ENCODE measurements around the gene CFAP299.
A peak's percentile ranks its signal among the peaks of the same experiment; 100 is the strongest.
"Not testable (repeated sequence)": the region's sequence is repeated elsewhere in the genome, so short reads cannot be mapped to it uniquely, and the experiment has no call there.

The CFAP299 gene

DNA sequence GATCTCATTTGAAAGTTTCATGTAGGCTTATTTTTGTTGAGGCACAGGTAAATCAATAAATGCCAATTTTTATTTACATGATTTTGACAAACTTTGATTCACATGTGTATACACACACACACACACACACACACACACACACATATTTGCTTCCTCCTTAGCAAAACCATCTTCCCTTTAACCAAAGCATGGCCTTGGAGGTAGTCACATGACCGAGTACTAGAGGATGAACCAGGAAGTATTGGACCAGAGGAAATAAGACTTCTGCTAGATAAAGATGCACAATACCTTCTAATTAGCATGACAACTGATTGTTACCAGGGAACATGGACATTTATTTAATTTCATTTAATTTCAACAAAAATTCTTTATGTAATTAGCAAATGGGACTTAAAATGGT is 23.4 kb upstream of the CFAP299 start:
- Mint-ChIP-seq H3K4me1 (no peaks in the 10 kb centered on the region), H3K9me3 (no peaks in the 10 kb centered on the region), H3K4me3 (no peak overlapping the region), H3K27ac (no peak overlapping the region), H3K27me3 (peaks cover 14% of the 10 kb centered on the region), H3K36me3 (no peaks in the 10 kb centered on the region)

DNA sequence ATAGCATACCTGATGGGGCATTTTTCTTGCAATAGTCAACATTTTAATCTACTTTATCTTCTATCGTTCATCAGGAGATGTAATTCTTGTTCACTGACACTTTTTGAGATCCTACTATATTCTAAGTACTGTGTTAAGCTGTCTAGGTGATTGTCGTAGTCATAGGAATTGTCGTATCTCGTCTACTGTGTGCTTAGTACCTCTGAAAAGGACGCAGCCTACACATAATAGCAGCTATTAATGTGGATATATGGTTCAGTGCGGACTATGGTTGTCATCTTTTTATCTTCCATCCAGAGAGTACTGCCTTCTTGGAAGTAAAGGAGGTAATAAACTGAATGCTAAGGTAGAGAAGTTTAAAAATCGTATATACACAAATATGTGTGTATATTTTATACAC is 21.9 kb upstream of the CFAP299 start:
- no peaks in the 10 kb centered on the region for H3K36me3 Mint-ChIP-seq
- H3K4me1 Mint-ChIP-seq = no peaks in the 10 kb centered on the region
- H3K27me3 Mint-ChIP-seq = peaks cover 6% of the 10 kb centered on the region
- no peaks in the 10 kb centered on the region for H3K9me3 Mint-ChIP-seq
- H3K4me3 Mint-ChIP-seq = no peak overlapping the region
- no peak overlapping the region for H3K27ac Mint-ChIP-seq

DNA sequence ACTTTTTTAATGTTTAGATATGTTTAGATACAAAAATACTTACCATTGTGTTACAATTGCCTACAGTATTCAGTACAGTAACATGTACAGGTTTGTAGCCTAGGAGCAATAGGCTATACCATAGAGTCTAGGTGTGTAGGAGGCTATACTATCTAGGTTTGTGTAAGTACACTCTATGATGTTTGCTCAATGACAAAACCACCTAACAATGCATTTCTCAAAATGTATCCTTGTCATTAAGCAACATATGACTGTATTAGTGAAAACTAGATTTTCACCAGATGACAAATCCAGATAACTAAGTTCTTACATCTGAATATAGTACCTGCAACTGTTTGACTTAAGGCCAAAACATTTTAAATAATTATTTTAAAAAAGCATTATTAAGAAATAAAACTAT is 19.7 kb upstream of the CFAP299 start:
- not testable (repeated sequence) for H3K4me1 Mint-ChIP-seq, H3K9me3 Mint-ChIP-seq, H3K36me3 Mint-ChIP-seq, H3K4me3 Mint-ChIP-seq, H3K27ac Mint-ChIP-seq, H3K27me3 Mint-ChIP-seq

DNA sequence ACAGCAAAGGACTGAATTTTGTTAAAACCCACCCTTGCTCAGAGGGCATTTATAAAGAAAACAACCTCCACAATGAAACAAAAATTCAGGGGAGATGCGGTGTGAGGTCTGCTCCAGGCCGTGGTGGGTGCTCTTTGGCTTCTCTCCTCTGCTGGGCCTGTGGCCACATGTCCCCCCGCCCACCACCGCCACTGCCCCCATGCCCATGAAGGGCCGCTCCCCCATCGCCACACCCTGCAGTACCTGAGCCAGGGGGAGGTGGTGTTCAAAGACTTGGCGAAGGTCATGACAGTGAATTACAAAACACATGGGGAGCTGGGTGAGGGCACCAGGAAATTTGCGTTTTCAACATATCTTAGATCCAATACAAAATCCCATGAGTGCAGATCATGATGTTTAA is 14.2 kb upstream of the CFAP299 start:
- peaks cover 2% of the 10 kb centered on the region for H3K27me3 Mint-ChIP-seq
- no peak overlapping the region for H3K4me3 Mint-ChIP-seq
- no peak overlapping the region for H3K27ac Mint-ChIP-seq
- H3K36me3 Mint-ChIP-seq = no peaks in the 10 kb centered on the region
- H3K9me3 Mint-ChIP-seq = no peaks in the 10 kb centered on the region
- H3K4me1 Mint-ChIP-seq = peaks cover 6% of the 10 kb centered on the region

DNA sequence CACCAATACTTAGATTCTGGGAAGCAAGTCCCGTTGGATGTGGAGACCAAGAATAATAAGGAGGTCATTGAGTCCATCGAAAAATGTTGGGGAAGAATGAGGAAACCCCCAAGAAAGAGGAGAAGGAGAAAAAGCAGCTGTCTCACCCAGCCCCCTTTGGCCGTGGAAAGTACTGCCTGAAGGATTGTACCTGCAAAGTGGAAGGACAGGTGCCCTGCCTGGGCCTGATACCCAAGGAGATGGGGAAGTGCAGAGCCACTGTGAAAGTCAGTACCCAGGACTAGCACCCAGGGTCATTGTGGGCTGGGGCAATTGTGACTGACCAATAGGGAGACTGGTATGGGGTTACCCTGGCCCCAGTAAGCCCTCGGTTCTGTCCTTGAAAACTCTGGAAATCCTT is 13.8 kb upstream of the CFAP299 start:
- Mint-ChIP-seq H3K4me3 (no peak overlapping the region), H3K36me3 (no peaks in the 10 kb centered on the region), H3K27ac (no peak overlapping the region), H3K9me3 (no peaks in the 10 kb centered on the region), H3K27me3 (peaks cover 2% of the 10 kb centered on the region), H3K4me1 (peaks cover 6% of the 10 kb centered on the region)

DNA sequence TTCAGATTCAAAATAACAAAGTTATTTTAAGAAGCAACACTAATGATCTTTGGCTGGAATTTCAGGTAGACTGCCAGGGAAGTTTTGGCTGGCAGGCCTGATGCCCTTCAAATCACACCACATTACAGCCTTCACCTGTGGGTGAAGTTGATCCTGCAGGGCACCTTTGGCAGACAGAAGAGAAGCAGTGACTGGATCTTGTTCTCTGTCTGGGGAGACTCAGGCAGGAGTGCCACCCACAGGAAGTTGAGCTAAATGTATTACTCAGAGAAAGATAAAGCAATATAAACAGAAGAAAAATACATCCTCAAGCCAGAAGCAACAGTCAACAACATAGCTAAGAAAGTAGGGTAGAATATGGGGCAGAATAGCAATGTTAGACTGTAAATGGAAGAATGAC is 12.8 kb upstream of the CFAP299 start:
- Mint-ChIP-seq H3K9me3 (no peaks in the 10 kb centered on the region), H3K36me3 (no peaks in the 10 kb centered on the region), H3K27me3 (peaks cover 2% of the 10 kb centered on the region), H3K4me1 (peaks cover 6% of the 10 kb centered on the region), H3K4me3 (no peak overlapping the region), H3K27ac (no peak overlapping the region)

DNA sequence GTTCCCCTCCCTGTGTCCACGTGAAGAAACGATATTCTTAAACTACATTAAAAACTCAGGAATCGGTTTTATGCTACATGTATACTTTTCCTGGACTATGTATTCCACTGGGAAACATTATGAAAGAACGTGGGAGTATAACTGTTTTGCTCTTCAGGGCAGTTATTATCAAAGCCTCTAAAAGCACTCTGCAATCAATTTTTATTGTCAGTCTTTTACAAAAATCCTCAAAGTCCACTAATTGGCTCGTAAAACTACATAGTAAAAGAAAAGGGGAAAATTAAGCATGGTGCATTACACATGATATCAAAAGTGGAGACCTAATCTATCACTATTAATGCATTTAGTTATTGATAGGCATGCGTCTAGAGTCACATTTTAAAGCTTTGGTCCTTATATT is 11.4 kb upstream of the CFAP299 start:
- H3K4me1 Mint-ChIP-seq = peaks cover 6% of the 10 kb centered on the region
- no peak overlapping the region for H3K4me3 Mint-ChIP-seq
- no peak overlapping the region for H3K27ac Mint-ChIP-seq
- H3K9me3 Mint-ChIP-seq = no peaks in the 10 kb centered on the region
- H3K36me3 Mint-ChIP-seq = no peaks in the 10 kb centered on the region
- H3K27me3 Mint-ChIP-seq = peaks cover 2% of the 10 kb centered on the region

DNA sequence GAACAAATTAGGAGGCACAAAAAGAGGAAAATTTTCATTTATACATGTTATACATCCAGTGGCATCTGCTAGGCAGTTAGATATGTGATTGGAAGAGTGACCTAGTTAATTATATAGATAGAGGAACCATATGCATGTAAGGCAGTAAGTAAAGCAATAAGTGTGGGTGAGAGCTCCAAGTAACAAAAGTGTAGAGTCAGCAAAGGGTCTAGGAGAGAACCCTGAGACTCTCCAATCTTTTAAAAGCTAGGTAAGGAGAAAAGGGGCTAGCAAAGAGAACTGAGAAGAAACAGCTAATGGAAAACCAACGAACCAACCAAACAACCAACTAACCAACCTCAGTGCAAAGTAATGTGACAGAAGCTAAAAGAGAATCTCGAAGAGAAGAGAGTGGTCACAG is 3.8 kb upstream of the CFAP299 start:
- Mint-ChIP-seq H3K9me3 (no peaks in the 10 kb centered on the region), H3K4me3 (no peak overlapping the region), H3K27me3 (peaks cover 7% of the 10 kb centered on the region), H3K4me1 (peaks cover 12% of the 10 kb centered on the region), H3K27ac (no peak overlapping the region), H3K36me3 (no peaks in the 10 kb centered on the region)

DNA sequence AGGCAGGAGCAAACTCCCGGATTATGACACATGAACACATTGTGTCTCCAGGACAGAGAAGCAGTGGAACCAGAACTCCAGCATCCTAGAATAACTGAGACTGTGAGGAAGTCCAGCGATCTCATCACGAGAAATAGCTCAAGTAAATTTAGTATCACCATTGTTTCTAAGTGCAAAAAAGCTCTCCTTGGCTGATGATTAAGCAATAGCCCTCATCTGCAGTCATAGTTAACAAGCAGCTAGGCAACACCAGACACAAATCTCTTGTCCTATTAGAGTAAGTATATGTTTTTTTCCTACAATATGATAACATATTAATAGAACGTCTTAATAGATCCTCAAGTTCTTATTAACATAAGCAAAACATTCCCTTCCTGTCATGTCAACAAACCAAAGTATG is 2.4 kb upstream of the CFAP299 start:
- Mint-ChIP-seq H3K27ac (no peak overlapping the region), H3K27me3 (peaks cover 7% of the 10 kb centered on the region), H3K9me3 (no peaks in the 10 kb centered on the region), H3K36me3 (no peaks in the 10 kb centered on the region), H3K4me1 (peaks cover 12% of the 10 kb centered on the region), H3K4me3 (no peak overlapping the region)

DNA sequence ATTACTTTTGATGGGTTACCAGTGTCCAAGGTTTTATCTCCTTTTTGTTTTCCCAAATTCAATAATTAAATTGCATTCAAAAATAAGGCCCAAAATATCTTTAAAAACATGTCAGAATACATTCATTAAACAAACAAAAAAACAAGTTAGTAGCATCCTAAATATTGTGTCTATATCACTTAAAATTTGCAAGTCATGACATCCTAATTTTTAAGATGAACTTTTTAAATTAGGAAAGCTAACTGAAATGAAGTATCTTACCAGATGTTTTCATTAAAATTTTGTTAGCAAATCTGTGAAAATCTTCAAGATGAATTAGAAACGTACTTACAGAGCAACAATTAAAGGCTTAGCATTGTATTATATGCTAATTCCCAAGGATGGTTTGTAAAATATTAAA is 962 bp upstream of the CFAP299 start:
- no peak overlapping the region for H3K4me3 Mint-ChIP-seq

DNA sequence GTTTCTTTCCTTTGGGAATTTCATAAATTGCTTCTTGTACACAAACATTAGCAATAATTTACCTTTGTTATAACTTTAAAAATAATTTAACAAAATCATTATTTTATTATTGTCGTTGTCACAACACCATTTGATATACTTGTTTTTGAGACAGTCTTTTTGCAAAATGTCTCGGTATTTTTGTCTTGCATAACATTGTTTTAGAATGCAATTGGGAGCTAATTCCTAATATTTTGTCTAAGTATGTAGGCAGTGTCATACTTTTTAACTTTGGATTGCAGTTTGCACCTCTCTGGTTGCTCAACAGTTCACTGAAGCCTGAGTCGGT is 340 bp upstream of the CFAP299 start:
- Mint-ChIP-seq H3K4me1 (peaks cover 12% of the 10 kb centered on the region), H3K9me3 (no peaks in the 10 kb centered on the region), H3K27ac (no peak overlapping the region), H3K36me3 (no peaks in the 10 kb centered on the region), H3K27me3 (peaks cover 10% of the 10 kb centered on the region), H3K4me3 (peak overlapping the region; percentile 88)

More for the DNA sequence above, 962 bp upstream of the CFAP299 start:
- Mint-ChIP-seq H3K9me3 (no peaks in the 10 kb centered on the region), H3K36me3 (no peaks in the 10 kb centered on the region), H3K27ac (no peak overlapping the region), H3K4me1 (peaks cover 12% of the 10 kb centered on the region), H3K27me3 (peaks cover 10% of the 10 kb centered on the region)

DNA sequence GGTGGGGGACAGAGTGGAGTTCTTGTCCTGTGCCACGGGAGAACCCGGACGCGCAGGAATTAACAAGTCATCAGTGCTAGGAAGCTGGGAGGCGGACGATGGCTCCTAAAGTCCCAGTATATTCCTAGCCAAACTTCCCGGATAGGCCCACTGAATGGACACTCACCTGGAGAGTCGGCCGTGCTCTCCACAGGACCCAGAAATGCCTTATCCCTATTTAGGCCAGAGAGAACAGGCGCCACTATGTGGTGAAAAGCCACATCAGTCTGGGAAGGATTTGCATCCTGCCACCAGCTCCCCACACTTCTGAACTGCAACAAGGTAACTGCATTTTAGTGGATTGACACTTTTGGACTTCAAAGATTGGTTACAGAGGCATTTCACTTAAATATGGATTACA is 1.1 kb downstream of the CFAP299 start:
- Mint-ChIP-seq H3K4me1 (peaks cover 12% of the 10 kb centered on the region), H3K36me3 (no peaks in the 10 kb centered on the region), H3K9me3 (no peaks in the 10 kb centered on the region), H3K27ac (no peak overlapping the region), H3K4me3 (peak overlapping the region; percentile 88), H3K27me3 (peaks cover 10% of the 10 kb centered on the region)

DNA sequence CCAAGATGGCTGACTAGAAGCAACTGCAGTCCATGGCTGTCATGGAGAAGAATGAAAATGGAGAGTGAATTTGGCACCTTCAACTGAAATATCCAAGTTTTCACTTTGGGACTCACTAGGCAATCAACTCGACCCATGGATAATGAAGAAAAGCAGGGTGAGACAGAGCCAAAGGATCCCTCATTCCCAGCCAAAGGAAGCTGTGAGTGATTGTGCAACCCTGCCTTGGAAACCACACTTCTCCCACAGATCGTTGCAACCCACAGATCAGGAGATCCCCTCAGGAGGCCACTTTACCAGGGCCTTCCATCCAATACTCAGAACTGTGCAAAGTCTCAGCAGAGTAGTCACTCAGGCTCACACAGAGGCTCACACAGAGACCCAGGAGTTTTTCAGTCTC is 4.5 kb downstream of the CFAP299 start:
- Mint-ChIP-seq H3K36me3 (peaks cover 2% of the 10 kb centered on the region), H3K4me1 (peaks cover 23% of the 10 kb centered on the region), H3K27ac (no peak overlapping the region), H3K9me3 (peaks cover 7% of the 10 kb centered on the region), H3K4me3 (no peak overlapping the region), H3K27me3 (peaks cover 8% of the 10 kb centered on the region)

DNA sequence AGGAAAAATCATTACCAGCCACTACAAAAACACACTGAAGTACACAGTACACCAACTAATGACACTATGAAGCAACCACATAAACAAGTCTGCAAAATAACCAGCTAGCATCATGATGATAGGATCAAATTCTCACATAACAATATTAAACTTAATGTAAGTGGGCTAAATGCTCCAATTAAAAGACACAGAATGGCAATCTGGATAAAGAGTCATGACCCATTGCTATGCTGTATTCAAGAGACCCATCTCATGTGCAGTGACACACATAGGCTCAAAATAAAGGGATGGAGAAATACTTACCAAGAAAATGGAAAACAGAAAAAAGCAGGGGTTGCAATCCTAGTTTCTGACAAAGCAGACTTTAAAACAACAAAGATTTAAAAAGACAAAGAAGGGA is 7.2 kb downstream of the CFAP299 start:
- Mint-ChIP-seq H3K4me1 (peaks cover 11% of the 10 kb centered on the region), H3K9me3 (peaks cover 12% of the 10 kb centered on the region)
- H3K36me3 Mint-ChIP-seq, H3K4me3 Mint-ChIP-seq, H3K27ac Mint-ChIP-seq, H3K27me3 Mint-ChIP-seq: not testable (repeated sequence)

DNA sequence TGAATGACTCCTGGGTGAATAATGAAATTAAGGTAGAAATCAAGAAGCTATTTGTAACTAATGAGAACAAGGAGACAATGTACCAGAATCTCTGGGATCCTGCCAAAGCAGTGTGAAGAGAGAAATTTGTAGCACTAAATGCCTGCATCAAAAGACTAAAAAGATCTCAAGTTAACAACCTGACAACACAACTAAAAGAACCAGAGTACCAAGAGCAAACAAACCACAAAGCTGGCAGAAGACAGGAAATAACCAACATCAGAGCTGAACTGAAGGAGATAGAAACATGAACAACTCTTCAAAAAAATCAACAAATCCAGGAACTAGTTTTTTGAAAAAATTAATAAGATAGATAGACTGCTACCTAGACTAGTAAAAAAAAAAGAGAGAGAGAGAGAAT is 8.4 kb downstream of the CFAP299 start:
- Mint-ChIP-seq H3K4me3 (no peak overlapping the region), H3K9me3 (peaks cover 12% of the 10 kb centered on the region), H3K36me3 (peaks cover 2% of the 10 kb centered on the region), H3K4me1 (peaks cover 11% of the 10 kb centered on the region), H3K27me3 (peaks cover 8% of the 10 kb centered on the region), H3K27ac (no peak overlapping the region)

DNA sequence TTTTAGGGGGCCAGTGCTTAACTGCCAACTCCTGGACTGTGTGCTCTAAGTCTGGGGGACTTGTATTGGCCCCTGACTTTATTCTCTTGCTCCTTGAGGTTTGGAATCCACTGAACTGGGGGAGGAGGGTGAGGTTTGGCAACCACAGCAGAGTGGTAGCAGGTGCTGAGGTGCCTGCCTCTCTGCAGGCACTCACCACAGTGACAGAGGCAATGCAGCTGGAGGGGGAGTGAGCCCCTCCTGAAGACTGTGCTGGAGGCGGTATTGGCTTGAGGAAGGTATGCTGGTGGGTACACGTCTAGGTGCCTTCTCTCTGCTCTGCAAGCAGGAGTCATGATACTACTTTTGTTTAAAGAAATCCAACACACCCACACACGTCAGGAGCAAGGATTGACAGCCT is 24.6 kb downstream of the CFAP299 start:
- no peaks in the 10 kb centered on the region for H3K9me3 Mint-ChIP-seq
- no peaks in the 10 kb centered on the region for H3K4me1 Mint-ChIP-seq
- no peak overlapping the region for H3K4me3 Mint-ChIP-seq
- H3K27me3 Mint-ChIP-seq = peaks cover 23% of the 10 kb centered on the region
- no peak overlapping the region for H3K27ac Mint-ChIP-seq
- no peaks in the 10 kb centered on the region for H3K36me3 Mint-ChIP-seq

DNA sequence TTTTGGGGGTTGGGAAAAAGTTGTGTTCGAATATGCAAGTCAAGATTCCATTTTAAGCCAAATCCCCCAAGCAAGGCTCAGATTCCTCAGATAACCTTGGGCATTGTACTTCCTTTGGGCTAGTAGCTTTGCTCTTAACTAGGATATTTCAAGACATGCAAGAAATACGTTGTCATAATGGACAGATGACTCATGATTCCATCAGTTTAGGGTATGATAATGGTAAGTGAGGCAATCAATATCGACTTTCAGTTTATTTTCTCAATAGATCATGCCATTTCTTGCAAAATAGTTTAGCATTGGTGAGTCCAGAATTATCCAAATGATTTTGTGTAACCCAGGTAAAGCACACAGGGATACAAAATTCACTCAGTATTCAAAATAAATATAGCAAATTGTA is 25.4 kb downstream of the CFAP299 start:
- no peak overlapping the region for H3K27ac Mint-ChIP-seq
- no peaks in the 10 kb centered on the region for H3K36me3 Mint-ChIP-seq
- H3K27me3 Mint-ChIP-seq = peaks cover 23% of the 10 kb centered on the region
- no peak overlapping the region for H3K4me3 Mint-ChIP-seq
- peaks cover under 1% of the 10 kb centered on the region for H3K4me1 Mint-ChIP-seq
- no peaks in the 10 kb centered on the region for H3K9me3 Mint-ChIP-seq
